Glutamatergic neuron (in vitro differentiated cells): ENCODE data around the gene SRPRB. TPM values are rescaled to one million over a fixed set of nuclear protein-coding genes. Genes with fewer than 3 reads are reported as not detected.

ENCODE experiments used
- DNase-seq: peaks from one replicate; pipeline ENCODE4 v3.0.0; 2022
- H3K27ac Mint-ChIP-seq: one replicate; pipeline ENCODE4 v1.8.0; 2020; ENCODE audit warnings: mild to moderate bottlenecking, mixed read lengths, inconsistent platforms; ENCODE audit not compliant: unreplicated experiment
- H3K27me3 Mint-ChIP-seq: one replicate; pipeline ENCODE4 v1.8.0; 2020; ENCODE audit warnings: mild to moderate bottlenecking, moderate library complexity, mixed read lengths, inconsistent platforms; ENCODE audit not compliant: unreplicated experiment
- H3K36me3 Mint-ChIP-seq: one replicate; pipeline ENCODE4 v1.8.0; 2020; ENCODE audit warnings: mild to moderate bottlenecking, mixed read lengths, inconsistent platforms; ENCODE audit not compliant: unreplicated experiment
- H3K4me1 Mint-ChIP-seq: one replicate; pipeline ENCODE4 v1.8.0; 2020; ENCODE audit warnings: mild to moderate bottlenecking, low read depth, mixed read lengths, inconsistent platforms; ENCODE audit not compliant: unreplicated experiment
- H3K4me3 Mint-ChIP-seq: one replicate; pipeline ENCODE4 v1.8.0; 2020; ENCODE audit warnings: mild to moderate bottlenecking, mixed read lengths, inconsistent platforms; ENCODE audit not compliant: unreplicated experiment
- H3K9me3 Mint-ChIP-seq: one replicate; pipeline ENCODE4 v1.8.0; 2020; ENCODE audit warnings: mild to moderate bottlenecking, moderate library complexity, mixed read lengths, inconsistent platforms; ENCODE audit not compliant: unreplicated experiment
- total RNA-seq: library from RNA; stranded (reverse); fragmentation: NEBNext Ultra II Directional; extraction: Animal tissue kit (Norgen Biotek cat#: 25700); gene quantifications from one replicate; pipeline ENCODE4 v1.2.1, GENCODE V29; 2021; ENCODE audit not compliant: unreplicated experiment
- TF ChIP-seq, protein P1 (sequence below): fragments of 200-600 bp; sonication (generic); IDR thresholded peaks from one replicate; pipeline ENCODE4 v1.5.0; 2021; ENCODE audit not compliant: partially characterized antibody, unreplicated experiment

SRPRB gene
- total RNA-seq, 1 donor from 2014 or later, result 47.2 TPM

DNA sequence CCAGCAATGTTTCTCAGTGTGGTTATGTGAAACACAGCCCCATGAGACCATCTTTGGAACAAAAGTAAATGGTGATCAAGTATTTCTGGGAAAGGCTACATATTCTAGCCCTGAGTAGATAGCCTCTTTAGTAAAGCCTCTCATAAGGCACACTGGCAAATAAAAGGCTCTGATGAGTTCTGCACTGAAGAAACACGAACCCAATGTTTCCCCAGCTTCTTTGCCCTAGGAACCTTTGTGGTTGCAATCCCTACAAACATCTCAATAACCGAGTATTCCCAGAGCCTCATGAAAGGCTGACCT, 48.3 kb downstream of the SRPRB start:
- Mint-ChIP-seq H3K4me3 (no peak overlapping the region), H3K4me1 (peaks cover 5% of the 10 kb centered on the region), H3K27me3 (peaks cover 7% of the 10 kb centered on the region), H3K9me3 (peaks cover 17% of the 10 kb centered on the region), H3K27ac (no peak overlapping the region), H3K36me3 (peaks cover 5% of the 10 kb centered on the region)
- TF ChIP-seq, protein P1, sequence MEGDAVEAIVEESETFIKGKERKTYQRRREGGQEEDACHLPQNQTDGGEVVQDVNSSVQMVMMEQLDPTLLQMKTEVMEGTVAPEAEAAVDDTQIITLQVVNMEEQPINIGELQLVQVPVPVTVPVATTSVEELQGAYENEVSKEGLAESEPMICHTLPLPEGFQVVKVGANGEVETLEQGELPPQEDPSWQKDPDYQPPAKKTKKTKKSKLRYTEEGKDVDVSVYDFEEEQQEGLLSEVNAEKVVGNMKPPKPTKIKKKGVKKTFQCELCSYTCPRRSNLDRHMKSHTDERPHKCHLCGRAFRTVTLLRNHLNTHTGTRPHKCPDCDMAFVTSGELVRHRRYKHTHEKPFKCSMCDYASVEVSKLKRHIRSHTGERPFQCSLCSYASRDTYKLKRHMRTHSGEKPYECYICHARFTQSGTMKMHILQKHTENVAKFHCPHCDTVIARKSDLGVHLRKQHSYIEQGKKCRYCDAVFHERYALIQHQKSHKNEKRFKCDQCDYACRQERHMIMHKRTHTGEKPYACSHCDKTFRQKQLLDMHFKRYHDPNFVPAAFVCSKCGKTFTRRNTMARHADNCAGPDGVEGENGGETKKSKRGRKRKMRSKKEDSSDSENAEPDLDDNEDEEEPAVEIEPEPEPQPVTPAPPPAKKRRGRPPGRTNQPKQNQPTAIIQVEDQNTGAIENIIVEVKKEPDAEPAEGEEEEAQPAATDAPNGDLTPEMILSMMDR, result no peak
- no peak for DNase-seq

DNA sequence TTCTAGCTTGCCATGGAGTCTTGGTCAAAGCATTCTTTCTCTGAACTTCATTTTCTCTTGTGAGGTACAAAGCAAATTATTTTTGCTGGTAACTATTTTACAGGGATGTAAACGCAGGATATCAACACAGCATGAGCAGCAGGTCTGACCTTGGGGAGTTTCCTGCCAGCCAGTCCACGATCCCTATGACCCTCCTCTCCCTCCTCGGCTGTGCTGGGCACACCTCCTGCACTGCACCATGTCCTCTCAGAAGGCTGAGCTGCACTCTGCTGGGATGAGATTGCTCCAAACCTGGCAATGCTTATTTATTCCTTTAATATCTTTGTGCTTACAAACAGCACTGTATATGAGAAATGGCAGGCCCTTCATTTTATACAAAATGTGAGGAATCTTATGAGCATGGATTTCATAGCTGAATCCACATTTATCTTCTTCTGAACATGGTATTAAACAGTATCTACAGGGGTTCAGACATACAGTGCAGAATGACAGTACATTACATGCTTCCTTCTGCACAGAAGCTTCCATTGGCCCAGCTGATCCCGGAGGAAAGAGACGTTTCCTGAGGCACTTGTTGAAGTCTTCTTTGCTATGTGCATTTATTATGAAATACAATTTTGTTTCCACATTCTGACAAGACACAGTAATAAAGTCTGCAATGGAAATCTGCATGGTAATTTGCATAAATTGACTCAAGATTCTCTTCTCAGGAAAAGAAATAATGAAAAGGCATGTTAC, 48.8 kb downstream of the SRPRB start:
- Mint-ChIP-seq H3K4me1 (peaks cover 5% of the 10 kb centered on the region), H3K9me3 (peaks cover 17% of the 10 kb centered on the region), H3K4me3 (no peak overlapping the region), H3K27ac (no peak overlapping the region), H3K36me3 (peaks cover 5% of the 10 kb centered on the region), H3K27me3 (peaks cover 7% of the 10 kb centered on the region)
- DNase-seq, result no peak
- TF ChIP-seq, protein P1, result no peak

DNA sequence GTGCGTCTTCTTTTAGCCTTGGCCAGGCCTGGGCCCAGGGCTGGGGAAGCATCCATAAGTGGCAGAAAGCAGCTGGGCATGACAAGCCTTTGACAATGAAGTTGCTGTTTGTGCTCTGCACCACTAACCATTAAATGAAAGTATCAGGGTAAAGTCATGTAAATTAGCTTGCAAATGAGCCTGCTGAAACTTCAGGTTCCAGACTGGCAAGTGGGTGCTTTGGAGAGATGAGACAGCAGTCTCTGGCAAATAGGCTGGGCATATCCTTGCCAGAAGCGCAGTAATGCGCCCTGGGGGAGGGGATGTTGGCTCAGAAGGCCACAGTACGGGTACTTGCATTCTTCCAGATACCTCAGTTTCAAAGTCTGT, 49.4 kb downstream of the SRPRB start:
- Mint-ChIP-seq H3K4me3 (no peak overlapping the region), H3K27me3 (peaks cover 9% of the 10 kb centered on the region), H3K36me3 (peaks cover 5% of the 10 kb centered on the region), H3K27ac (no peak overlapping the region), H3K4me1 (peaks cover 9% of the 10 kb centered on the region), H3K9me3 (peaks cover 17% of the 10 kb centered on the region)
- TF ChIP-seq, protein P1, result no peak
- DNase-seq, result no peak

DNA sequence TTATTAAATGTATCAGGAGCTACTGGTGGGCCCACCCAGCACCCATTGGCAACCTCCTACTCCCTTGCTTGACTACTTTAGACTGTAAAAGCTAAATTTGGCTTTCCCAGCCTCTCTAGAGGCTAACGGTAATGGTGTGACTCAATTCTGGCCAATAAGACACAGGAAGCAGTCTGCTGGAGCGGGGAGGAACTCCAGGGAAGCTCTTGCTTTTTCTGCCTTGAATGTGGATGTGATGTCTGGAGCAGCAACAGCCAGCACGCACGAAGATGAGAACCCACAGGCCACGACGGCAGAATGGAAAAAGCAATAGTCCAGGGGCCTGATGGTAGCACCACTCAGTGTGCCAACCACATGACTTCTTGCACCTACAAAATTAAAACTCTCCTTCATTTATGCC, 50.2 kb downstream of the SRPRB start:
- peaks cover 17% of the 10 kb centered on the region for H3K9me3 Mint-ChIP-seq
- H3K4me1 Mint-ChIP-seq, result peaks cover 12% of the 10 kb centered on the region
- H3K27me3 Mint-ChIP-seq, result peaks cover 9% of the 10 kb centered on the region
- H3K4me3 Mint-ChIP-seq, result no peak overlapping the region
- H3K36me3 Mint-ChIP-seq, result peaks cover 5% of the 10 kb centered on the region
- TF ChIP-seq, protein P1, result no peak
- H3K27ac Mint-ChIP-seq, result no peak overlapping the region
- DNase-seq, result no peak

DNA sequence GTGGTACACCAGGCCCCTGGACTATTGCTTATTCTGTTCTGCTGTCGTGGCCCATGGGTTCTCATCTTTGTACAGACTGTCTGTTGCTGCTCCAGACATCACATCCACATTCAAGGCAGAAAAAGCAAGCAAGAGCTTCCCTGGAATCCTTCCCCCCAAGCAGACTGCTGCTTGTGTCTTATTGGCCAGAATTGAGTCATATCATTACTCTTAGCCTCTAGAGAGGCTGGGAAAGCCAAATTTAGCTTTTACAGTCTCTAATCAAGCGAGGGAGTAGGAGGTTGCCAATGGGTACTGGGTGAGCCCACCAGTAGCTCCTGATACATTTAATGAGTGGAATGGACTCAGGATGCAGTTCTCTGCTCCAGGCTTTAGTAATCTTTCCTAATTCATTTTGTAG, 50.7 kb downstream of the SRPRB start:
- H3K36me3 Mint-ChIP-seq, result peaks cover 1% of the 10 kb centered on the region
- TF ChIP-seq, protein P1, result no peak
- H3K27me3 Mint-ChIP-seq, result peaks cover 9% of the 10 kb centered on the region
- no peak overlapping the region for H3K4me3 Mint-ChIP-seq
- peaks cover 13% of the 10 kb centered on the region for H3K9me3 Mint-ChIP-seq
- DNase-seq, result no peak
- peaks cover 14% of the 10 kb centered on the region for H3K4me1 Mint-ChIP-seq
- no peak overlapping the region for H3K27ac Mint-ChIP-seq
